HepG2 (cell line): Measurements from ENCODE around the gene SEMA4C. TPM values are rescaled to one million over a fixed set of nuclear protein-coding genes. Genes with fewer than 3 reads are reported as not detected.

Experiments used
- AGO1 ChIP-seq: fragments of 200-400 bp; formaldehyde crosslinking; IDR thresholded peaks from 2 replicates; pipeline ENCODE4 v1.6.1; 2017; ENCODE audit warnings: mild to moderate bottlenecking, low read depth, low read length, moderate library complexity; ENCODE audit not compliant: poor library complexity, severe bottlenecking
- CERS6 ChIP-seq: sonication (generic); formaldehyde crosslinking; IDR thresholded peaks from 2 replicates; pipeline ENCODE4 v1.5.0; 2020; ENCODE audit warnings: missing genetic modification reagents
- HNRNPH1 ChIP-seq: fragments of 200-400 bp; formaldehyde crosslinking; optimal IDR thresholded peaks from 2 replicates; pipeline ENCODE3; 2017; ENCODE audit warnings: mild to moderate bottlenecking, low read depth, low read length
- LCORL ChIP-seq, 2 experiments: fragments of 450-650 bp in 1 of 2; sonication (generic) in 1 of 2; formaldehyde crosslinking in 1 of 2; IDR thresholded peaks; 2 replicates each; pipeline versions ENCODE4 v1.5.0 to v1.6.1; 2017 to 2020; ENCODE audit warnings: antibody characterized with exemption in 1 of 2, missing genetic modification reagents in 1 of 2
- MEIS1 ChIP-seq: sonication (generic); formaldehyde crosslinking; IDR thresholded peaks from 2 replicates; pipeline ENCODE4 v1.9.0; 2021; ENCODE audit warnings: mild to moderate bottlenecking, missing genetic modification reagents, moderate library complexity, borderline replicate concordance
- MXD4 ChIP-seq: IDR thresholded peaks from 2 replicates; pipeline ENCODE4 v1.6.1; 2016; ENCODE audit warnings: mild to moderate bottlenecking, missing biosample characterization, missing genetic modification reagents
- PAWR ChIP-seq: sonication (generic); formaldehyde crosslinking; IDR thresholded peaks from 2 replicates; pipeline ENCODE4 v1.4.0; 2020; ENCODE audit warnings: missing genetic modification reagents, mild to moderate bottlenecking, borderline replicate concordance
- RARA ChIP-seq: IDR thresholded peaks from 2 replicates; pipeline ENCODE4 v1.6.1; 2016; ENCODE audit warnings: missing genetic modification reagents, missing compliant biosample characterization
- TCF7 ChIP-seq: sonication (generic); IDR thresholded peaks from 2 replicates; pipeline ENCODE4 v1.6.1; 2016; ENCODE audit warnings: antibody characterized with exemption, low read depth
- TFE3 ChIP-seq: IDR thresholded peaks from 2 replicates; pipeline ENCODE4 v1.6.1; 2016
- ZFP41 ChIP-seq: sonication (generic); formaldehyde crosslinking; IDR thresholded peaks from 2 replicates; pipeline ENCODE4 v1.4.0; 2020; ENCODE audit warnings: mild to moderate bottlenecking, missing genetic modification reagents, borderline replicate concordance
- ZNF205 ChIP-seq: IDR thresholded peaks from 2 replicates; pipeline ENCODE4 v1.6.1; 2018; ENCODE audit warnings: missing biosample characterization, missing genetic modification reagents
- ZNF253 ChIP-seq: sonication (generic); formaldehyde crosslinking; IDR thresholded peaks from 2 replicates; pipeline ENCODE4 v1.8.0; 2022; ENCODE audit warnings: mild to moderate bottlenecking, missing genetic modification reagents, borderline replicate concordance
- ZNF343 ChIP-seq: sonication (generic); formaldehyde crosslinking; IDR thresholded peaks from 2 replicates; pipeline ENCODE4 v1.4.0; 2020; ENCODE audit warnings: mild to moderate bottlenecking, missing genetic modification reagents
- ZNF354B ChIP-seq: sonication (generic); formaldehyde crosslinking; IDR thresholded peaks from 2 replicates; pipeline ENCODE4 v1.8.0; 2022; ENCODE audit warnings: mild to moderate bottlenecking, missing genetic modification reagents
- ZNF446 ChIP-seq: sonication (generic); formaldehyde crosslinking; IDR thresholded peaks from 2 replicates; pipeline ENCODE4 v1.5.0; 2020; ENCODE audit warnings: mild to moderate bottlenecking, missing genetic modification reagents
- ZNF597 ChIP-seq: sonication (generic); formaldehyde crosslinking; IDR thresholded peaks from 2 replicates; pipeline ENCODE4 v1.5.0; 2020; ENCODE audit warnings: missing genetic modification reagents
- ZNF609 ChIP-seq: sonication (generic); formaldehyde crosslinking; IDR thresholded peaks from 2 replicates; pipeline ENCODE4 v1.4.0; 2020; ENCODE audit warnings: mild to moderate bottlenecking, missing genetic modification reagents, borderline replicate concordance
- ZNF670 ChIP-seq: sonication (generic); formaldehyde crosslinking; IDR thresholded peaks from 2 replicates; pipeline ENCODE4 v1.8.0; 2022; ENCODE audit warnings: mild to moderate bottlenecking, missing genetic modification reagents, borderline replicate concordance
- polyA plus RNA-seq, 8 experiments: library from polyadenylated mRNA; depleted of rRNA in 3 of 8; stranded (reverse) in 7 of 8; unstranded in 1 of 8; fragments of >200 nt; fragmentation: Illumina TruSeq in 4 of 8; extraction: Trizol in 4 of 8; gene quantifications; 2 replicates each; pipeline versions ENCODE4 v1.2.1 to v1.2.3, GENCODE V29; 2011 to 2016; ENCODE audit warnings: low read depth in 4 of 8, missing spikeins in 1 of 8, mixed read lengths in 1 of 8; ENCODE audit not compliant: insufficient read depth in 1 of 8
- total RNA-seq, 5 experiments: library from RNA; depleted of rRNA; stranded (reverse); fragments of >200 nt; fragmentation: Illumina TruSeq; extraction: Trizol; gene quantifications; 2 replicates each; pipeline ENCODE4 v1.2.3, GENCODE V29; 2016; ENCODE audit warnings: low read depth in 1 of 5

Gene SEMA4C
- total and polyA plus RNA-seq, 2 of the 13 experiments (the other 11 are each of a cell fraction or from before 2014, with no cell fraction given), result 25.9 to 46.6 TPM

- TF ChIP-seq AGO1 (no peak), HNRNPH1 (no peak), ZNF670 (CRISPR knock-in tag) (peak; percentile 82), ZNF354B (CRISPR knock-in tag) (no peak), CERS6 (CRISPR knock-in tag) (no peak), PAWR (CRISPR knock-in tag) (peak; percentile 70; the same call in 1 of the 2 replicates), ZNF446 (CRISPR knock-in tag) (no peak), ZNF597 (CRISPR knock-in tag) (no peak), MEIS1 (peak; percentile 94; the same call in 1 of the 2 replicates), TCF7 (peak; percentile 42), TFE3 (CRISPR knock-in tag) (peak; percentile 76), ZFP41 (CRISPR knock-in tag) (0 out of 2 replicates have a peak, but pooled peaks have one; percentile 22), RARA (CRISPR knock-in tag) (peak; percentile 91), LCORL (IDR thresholded peaks at IDR 0.05) (0 out of 2 replicates have a peak, but pooled peaks have one; percentile 10), LCORL (CRISPR knock-in tag; IDR thresholded peaks at IDR 0.05) (peak; percentile 99), ZNF205 (peak; percentile 92), ZNF609 (CRISPR knock-in tag) (peak; percentile 95), ZNF253 (CRISPR knock-in tag) (no peak), MXD4 (CRISPR knock-in tag) (peak; percentile 84), ZNF343 (CRISPR knock-in tag) (peak; percentile 43; the same call in 1 of the 2 replicates)
These were observed 50.6 kb downstream of the SEMA4C start (continued) for GRCh38 chr2:96819128-96819875.
